Tibial artery (tissue), 4 donors: ENCODE data around the gene PTPRD.

Experiments used
- DNase-seq, 2 donors: peaks; one replicate each; pipeline ENCODE4 v3.0.0-alpha.2; 2019
- H3K27ac ChIP-seq, 2 donors: fragments of 200-600 bp; sonication (generic) in 1 of 2; 1 replicate in 1 of 2; 2 replicates in 1 of 2; pipeline ENCODE4 v1.5.1; 2018 to 2019; ENCODE audit warnings: mild to moderate bottlenecking in 1 of 2
- H3K27me3 ChIP-seq, 2 donors: fragments of 200-600 bp; sonication (generic) in 1 of 2; one replicate each; pipeline versions ENCODE4 v1.5.1 to v1.6.0; 2016 to 2019
- H3K36me3 ChIP-seq, 3 donors: fragments of 200-600 bp; sonication (generic) in 2 of 3; one replicate each; pipeline ENCODE4 v1.5.1; 2016 to 2019; ENCODE audit warnings: mild to moderate bottlenecking in 2 of 3
- H3K4me1 ChIP-seq, 4 donors: fragments of 200-600 bp; sonication (generic) in 2 of 4; 1 replicate in 3 of 4; 2 replicates in 1 of 4; pipeline ENCODE4 v1.5.1; 2016 to 2019
- H3K4me3 ChIP-seq, 2 donors: fragments of 200-600 bp; sonication (generic) in 1 of 2; 1 replicate in 1 of 2; 2 replicates in 1 of 2; pipeline ENCODE4 v1.5.1; 2018 to 2019; ENCODE audit warnings: mild to moderate bottlenecking in 2 of 2
- H3K9me3 ChIP-seq, 3 donors: fragments of 200-600 bp; sonication (generic) in 1 of 3; one replicate each; pipeline ENCODE4 v1.5.1; 2016 to 2019
- CTCF ChIP-seq, 2 experiments: fragments of 200-600 bp in 1 of 2; fragments of 450-650 bp in 1 of 2; IDR thresholded peaks; one replicate each; pipeline ENCODE4 v1.5.1; 2017 to 2019; ENCODE audit warnings: antibody characterized with exemption in 2 of 2, mild to moderate bottlenecking in 1 of 2, moderate library complexity in 1 of 2
- intact Hi-C: fragments of 100-400 bp; cut with DNase I; formaldehyde crosslinking; loops from one replicate; pipeline ENCODE4 v1.15.0; 2023; ENCODE audit warnings: low total_unique reads

PTPRD gene

GRCh38 chr9:9275601-9276000 lies 1337.2 kb downstream of the PTPRD start:
- H3K4me3 ChIP-seq: no peak overlapping the region
- no peak overlapping the region for H3K27ac ChIP-seq
- no peaks in the 10 kb centered on the region for H3K4me1 ChIP-seq
- no peaks in the 10 kb centered on the region for H3K9me3 ChIP-seq
- no peak for TF ChIP-seq CTCF (IDR thresholded peaks at IDR 0.05)
- intact Hi-C loops: no loop called here
- no peaks in the 10 kb centered on the region for H3K36me3 ChIP-seq
- no peaks in the 10 kb centered on the region for H3K27me3 ChIP-seq
- no peak for DNase-seq

DNA sequence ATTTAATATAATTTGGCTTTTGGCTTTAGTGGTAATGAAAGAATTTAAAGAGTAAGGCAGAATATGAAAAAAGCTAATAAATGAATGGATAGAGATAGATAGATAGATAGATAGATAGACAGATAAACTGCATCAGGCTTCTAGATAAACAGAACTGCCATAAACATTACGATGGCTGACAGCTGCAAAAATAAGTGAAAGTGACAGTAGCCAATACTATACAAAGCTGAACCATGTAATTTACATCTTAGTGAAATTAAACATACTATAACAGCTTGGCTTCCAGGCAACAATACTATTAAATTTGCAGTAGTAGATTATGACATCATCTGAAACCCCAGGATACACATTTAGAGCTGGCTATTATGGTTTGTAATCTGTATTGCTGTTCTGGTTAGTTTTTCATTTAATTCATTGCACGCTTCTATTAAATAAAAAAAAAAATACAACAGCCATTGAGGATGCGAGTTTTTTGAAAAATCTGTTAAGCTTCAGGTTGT lies 1354.8 kb downstream of the PTPRD start:
- no peak for TF ChIP-seq CTCF (IDR thresholded peaks at IDR 0.05)
- Histone ChIP-seq H3K27ac (no peak overlapping the region), H3K27me3 (no peaks in the 10 kb centered on the region), H3K4me1 (no peaks in the 10 kb centered on the region), H3K4me3 (no peak overlapping the region), H3K36me3 (no peaks in the 10 kb centered on the region), H3K9me3 (no peaks in the 10 kb centered on the region)
- no peak for DNase-seq
- intact Hi-C loops: no loop called here

DNA sequence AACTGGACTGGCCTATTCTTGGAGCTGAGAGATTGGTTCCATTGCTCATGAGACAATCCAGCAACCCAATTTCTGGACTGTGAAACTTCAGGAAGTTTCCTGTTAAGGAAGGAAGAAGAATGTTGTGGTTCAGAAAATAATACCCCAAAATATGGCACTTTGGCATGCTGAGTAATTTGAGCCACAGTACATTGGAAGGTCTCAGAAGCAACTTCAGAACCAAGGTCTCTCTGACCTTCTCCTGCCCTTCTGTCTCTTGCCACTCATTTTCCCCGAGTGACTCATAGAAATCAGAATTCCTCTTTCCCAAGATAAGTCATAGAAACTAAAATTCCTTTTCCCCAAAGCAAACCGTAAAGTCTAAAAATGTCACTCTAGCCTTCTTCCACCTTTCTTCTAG lies 1366.1 kb downstream of the PTPRD start:
- Histone ChIP-seq H3K36me3 (no peaks in the 10 kb centered on the region), H3K9me3 (no peaks in the 10 kb centered on the region), H3K4me1 (no peaks in the 10 kb centered on the region), H3K27ac (no peak overlapping the region), H3K4me3 (no peak overlapping the region), H3K27me3 (no peaks in the 10 kb centered on the region)
- no peak for TF ChIP-seq CTCF (IDR thresholded peaks at IDR 0.05)
- no peak for DNase-seq
- intact Hi-C loops: no loop called here

DNA sequence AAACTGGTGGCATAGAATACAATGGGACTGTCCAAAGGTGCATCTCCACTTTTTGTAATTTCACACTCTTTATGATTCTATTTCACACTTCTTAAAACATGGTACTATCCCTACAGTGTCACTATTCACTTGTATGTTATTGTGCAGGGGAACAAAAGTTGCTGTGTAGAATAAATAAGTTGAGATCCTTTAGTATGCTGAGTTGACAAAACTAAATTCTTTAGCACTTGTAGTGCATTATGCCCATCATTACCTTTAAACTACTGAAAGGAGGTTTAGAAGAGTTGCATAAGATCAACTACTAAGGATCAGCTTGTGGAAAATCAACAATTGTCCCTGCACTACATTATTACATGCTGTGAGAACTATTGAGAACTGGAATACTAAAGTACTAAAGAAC lies 1380.9 kb downstream of the PTPRD start:
- peaks cover 0 to 5% (median 0%) of the 10 kb centered on the region in 3 donors for H3K9me3 ChIP-seq
- no peaks in the 10 kb centered on the region for H3K27me3 ChIP-seq
- no peak overlapping the region for H3K27ac ChIP-seq
- no peaks in the 10 kb centered on the region for H3K36me3 ChIP-seq
- no peaks in the 10 kb centered on the region for H3K4me1 ChIP-seq
- no peak for DNase-seq
- no peak for TF ChIP-seq CTCF (IDR thresholded peaks at IDR 0.05)
- H3K4me3 ChIP-seq: no peak overlapping the region
- intact Hi-C loops: no loop called here

- TF ChIP-seq CTCF (IDR thresholded peaks at IDR 0.05): no peak
These were observed 1383.5 kb downstream of the PTPRD start for GRCh38 chr9:9229269-9229668.

DNA sequence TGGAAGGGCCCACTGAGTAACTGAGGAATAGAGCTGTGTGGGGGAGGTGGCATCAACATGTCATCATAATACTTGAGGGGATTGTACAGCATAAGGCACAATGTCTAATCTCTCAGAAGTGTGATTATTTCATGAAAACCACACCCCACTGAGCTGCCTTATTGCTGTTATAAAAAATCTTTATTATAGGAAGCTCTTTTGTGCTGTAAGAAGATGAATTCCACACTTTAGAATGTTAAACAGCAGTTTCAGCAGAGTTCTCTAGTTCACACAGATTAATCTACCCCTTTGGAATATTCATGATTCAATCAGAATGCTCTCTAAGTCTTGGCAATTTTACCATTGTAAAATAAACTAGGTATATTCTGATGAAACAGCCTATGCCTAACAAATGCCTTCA lies 1389.6 kb downstream of the PTPRD start:
- no peak overlapping the region for H3K4me3 ChIP-seq
- H3K4me1 ChIP-seq: no peaks in the 10 kb centered on the region
- no peaks in the 10 kb centered on the region for H3K9me3 ChIP-seq
- H3K27ac ChIP-seq: no peak overlapping the region
- H3K27me3 ChIP-seq: no peaks in the 10 kb centered on the region
- no peak for TF ChIP-seq CTCF (IDR thresholded peaks at IDR 0.05)
- no peaks in the 10 kb centered on the region for H3K36me3 ChIP-seq
- intact Hi-C loops: no loop called here
- no peak for DNase-seq

More at GRCh38 chr9:9229269-9229668, 1383.5 kb downstream of the PTPRD start:
- no peaks in the 10 kb centered on the region for H3K4me1 ChIP-seq
- peaks cover 0 to 5% (median 0%) of the 10 kb centered on the region in 3 donors for H3K9me3 ChIP-seq
- no peak overlapping the region for H3K27ac ChIP-seq
- H3K36me3 ChIP-seq: no peaks in the 10 kb centered on the region
- no peaks in the 10 kb centered on the region for H3K27me3 ChIP-seq
- H3K4me3 ChIP-seq: no peak overlapping the region
- intact Hi-C loops: no loop called here
- no peak for DNase-seq
